Prostate gland (tissue), 2 donors: ENCODE results near the gene LYZL1. TPM values are rescaled to one million over a fixed set of nuclear protein-coding genes. Genes with fewer than 3 reads are reported as not detected.

Experiments
- DNase-seq: peaks from one replicate; pipeline ENCODE4 v3.0.0-alpha.2; 2019; ENCODE audit warnings: low spot score
- H3K27ac ChIP-seq, 2 donors: fragments of 200-600 bp; sonication (generic); 2 replicates each; pipeline ENCODE4 v1.5.1; 2017 to 2019
- H3K27me3 ChIP-seq: fragments of 200-600 bp; sonication (generic); replicated peaks from 2 replicates; pipeline ENCODE4 v1.5.1; 2019; ENCODE audit not compliant: insufficient read depth
- H3K36me3 ChIP-seq, 2 donors: fragments of 200-600 bp; sonication (generic); 1 replicate in 1 of 2; 2 replicates in 1 of 2; pipeline versions ENCODE4 v1.5.1 to v1.8.1; 2017 to 2019
- H3K4me1 ChIP-seq: fragments of 200-600 bp; sonication (generic); replicated peaks from 2 replicates; pipeline ENCODE4 v1.5.1; 2019
- H3K4me3 ChIP-seq, 2 donors: fragments of 200-600 bp; sonication (generic); 2 replicates each; pipeline ENCODE4 v1.5.1; 2017 to 2019
- H3K9me3 ChIP-seq: fragments of 200-600 bp; sonication (generic); 2 replicates; pipeline ENCODE4 v1.5.1; 2017
- POLR2A ChIP-seq: fragments of 450-650 bp; IDR thresholded peaks from one replicate; pipeline ENCODE4 v1.6.1; 2016; ENCODE audit warnings: antibody characterized with exemption, mild to moderate bottlenecking
- POLR2AphosphoS5 ChIP-seq: sonication (generic); formaldehyde crosslinking; IDR thresholded peaks from one replicate; pipeline ENCODE4 v1.6.1; 2017; ENCODE audit warnings: antibody characterized with exemption
- WGBS: methylation state at CpG from one replicate; pipeline ENCODE4 v1.1.5; 2018; 5-methylcytosine and 5-hydroxymethylcytosine counted together
- intact Hi-C: fragments of 100-400 bp; cut with DNase I; formaldehyde crosslinking; loops from one replicate; pipeline ENCODE4 v1.14.2; 2022
- total RNA-seq, 2 donors: library from RNA; depleted of rRNA; stranded (reverse); fragments of >200 nt; gene quantifications; one replicate each; pipeline ENCODE4 v1.1.0, GENCODE V29; 2016
- TF ChIP-seq, protein P1 (sequence below), 4 experiments: fragments of 200-600 bp in 2 of 4; fragments of 450-650 bp in 2 of 4; sonication (generic) in 2 of 4; IDR thresholded peaks; 1 replicate in 3 of 4; 2 replicates in 1 of 4; pipeline ENCODE4 v1.5.1; 2016 to 2019; ENCODE audit warnings: antibody characterized with exemption in 4 of 4, mild to moderate bottlenecking in 2 of 4, moderate library complexity in 2 of 4

Gene LYZL1
- total RNA-seq, 2 donors from 2014 or later: 9.5 TPM; not detected in 1

DNA sequence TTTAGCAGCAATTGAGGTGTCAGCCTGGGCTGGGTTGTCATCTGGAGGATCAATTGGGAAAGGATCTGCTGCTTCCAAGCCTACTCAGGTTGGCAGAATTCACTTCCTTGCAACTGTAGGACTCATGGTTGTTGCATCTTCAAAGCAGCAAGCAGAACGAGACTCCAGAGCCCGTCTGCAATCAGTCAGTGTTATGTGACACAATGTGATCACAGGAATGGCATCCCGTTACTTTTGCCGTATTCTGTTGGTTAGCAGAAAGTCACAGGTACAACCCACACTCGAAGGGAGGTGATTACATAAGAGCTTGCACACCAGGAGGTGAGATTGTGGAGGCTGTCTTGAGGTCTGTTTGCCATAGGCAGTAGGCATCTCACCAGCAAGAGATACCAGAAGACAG lies 15.4 kb upstream of the LYZL1 start:
- WGBS: 65% methylated on average over 5 of the region's 5 CpGs
- H3K9me3 ChIP-seq: no peaks in the 10 kb centered on the region
- TF ChIP-seq POLR2A: no peak
- TF ChIP-seq POLR2AphosphoS5: no peak
- TF ChIP-seq, protein P1, sequence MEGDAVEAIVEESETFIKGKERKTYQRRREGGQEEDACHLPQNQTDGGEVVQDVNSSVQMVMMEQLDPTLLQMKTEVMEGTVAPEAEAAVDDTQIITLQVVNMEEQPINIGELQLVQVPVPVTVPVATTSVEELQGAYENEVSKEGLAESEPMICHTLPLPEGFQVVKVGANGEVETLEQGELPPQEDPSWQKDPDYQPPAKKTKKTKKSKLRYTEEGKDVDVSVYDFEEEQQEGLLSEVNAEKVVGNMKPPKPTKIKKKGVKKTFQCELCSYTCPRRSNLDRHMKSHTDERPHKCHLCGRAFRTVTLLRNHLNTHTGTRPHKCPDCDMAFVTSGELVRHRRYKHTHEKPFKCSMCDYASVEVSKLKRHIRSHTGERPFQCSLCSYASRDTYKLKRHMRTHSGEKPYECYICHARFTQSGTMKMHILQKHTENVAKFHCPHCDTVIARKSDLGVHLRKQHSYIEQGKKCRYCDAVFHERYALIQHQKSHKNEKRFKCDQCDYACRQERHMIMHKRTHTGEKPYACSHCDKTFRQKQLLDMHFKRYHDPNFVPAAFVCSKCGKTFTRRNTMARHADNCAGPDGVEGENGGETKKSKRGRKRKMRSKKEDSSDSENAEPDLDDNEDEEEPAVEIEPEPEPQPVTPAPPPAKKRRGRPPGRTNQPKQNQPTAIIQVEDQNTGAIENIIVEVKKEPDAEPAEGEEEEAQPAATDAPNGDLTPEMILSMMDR (IDR thresholded peaks at IDR 0.05): no peak
- peaks cover 5% of the 10 kb centered on the region for H3K27me3 ChIP-seq
- no peak for DNase-seq
- H3K36me3 ChIP-seq: no peaks in the 10 kb centered on the region
- intact Hi-C loops: no loop called here
- H3K4me1 ChIP-seq: no peaks in the 10 kb centered on the region
- no peak overlapping the region for H3K27ac ChIP-seq
- H3K4me3 ChIP-seq: no peak overlapping the region

DNA sequence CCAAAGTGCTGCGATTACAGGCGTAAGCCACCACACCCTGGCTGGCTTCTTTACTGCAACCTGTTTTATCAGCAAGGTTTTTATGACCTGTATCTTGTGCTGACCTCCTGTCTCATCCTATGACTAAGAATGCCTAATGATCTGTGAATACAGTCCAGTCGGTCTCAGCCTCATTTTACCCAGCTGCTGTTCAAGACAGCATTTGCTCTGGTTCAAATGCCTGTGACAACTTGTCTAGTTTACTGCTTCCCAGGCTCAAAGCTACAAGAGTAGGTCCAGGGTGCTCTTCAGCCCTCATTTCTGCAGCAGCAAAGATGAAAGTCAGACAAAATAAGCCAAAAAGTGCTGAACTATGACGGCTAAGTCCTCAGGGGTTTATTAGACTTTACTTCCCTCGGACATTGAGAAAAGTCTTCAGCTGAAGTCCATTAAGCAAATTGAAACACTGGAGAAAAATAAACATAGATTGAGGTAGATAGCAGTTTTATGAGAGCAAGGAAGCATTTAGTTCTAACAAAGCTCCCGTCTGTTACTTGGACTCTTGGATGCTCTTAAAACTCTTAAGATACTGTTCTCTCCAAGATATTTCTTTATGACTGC lies 12.5 kb upstream of the LYZL1 start:
- no peak overlapping the region for H3K4me3 ChIP-seq
- 29% methylated on average over 6 of the region's 6 CpGs for WGBS
- H3K36me3 ChIP-seq: no peaks in the 10 kb centered on the region
- no peak overlapping the region for H3K27ac ChIP-seq
- peak; percentile 85 for TF ChIP-seq POLR2AphosphoS5
- no peak for TF ChIP-seq POLR2A
- no peak for DNase-seq
- peaks cover 5% of the 10 kb centered on the region for H3K27me3 ChIP-seq
- H3K4me1 ChIP-seq: no peaks in the 10 kb centered on the region
- intact Hi-C loops: no loop called here
- H3K9me3 ChIP-seq: no peaks in the 10 kb centered on the region

DNA sequence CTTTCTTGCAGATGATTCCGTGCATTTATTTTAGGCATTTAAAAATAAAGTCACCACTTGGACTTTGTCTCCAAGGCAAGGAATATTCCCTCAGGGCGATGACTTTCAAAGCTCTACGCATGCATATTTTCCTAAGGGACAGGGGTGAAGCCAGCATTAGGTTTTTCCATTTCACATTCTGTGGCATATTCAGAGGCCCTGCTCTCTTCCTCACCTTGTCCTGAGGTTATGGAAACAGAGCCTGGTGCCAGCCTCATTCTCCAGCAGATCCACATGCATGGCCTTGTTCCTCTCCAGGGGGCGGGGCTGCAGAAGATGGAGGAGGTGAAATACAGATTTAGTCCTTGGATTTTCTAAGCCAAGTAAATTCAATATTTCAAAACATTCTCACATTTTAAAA lies 11.6 kb upstream of the LYZL1 start:
- H3K27ac ChIP-seq: no peak overlapping the region
- no peaks in the 10 kb centered on the region for H3K4me1 ChIP-seq
- no peaks in the 10 kb centered on the region for H3K9me3 ChIP-seq
- intact Hi-C loops: no loop called here
- H3K4me3 ChIP-seq: no peak overlapping the region
- WGBS: 56% methylated on average over 4 of the region's 4 CpGs
- no peak for DNase-seq
- no peaks in the 10 kb centered on the region for H3K27me3 ChIP-seq
- H3K36me3 ChIP-seq: no peaks in the 10 kb centered on the region
- TF ChIP-seq POLR2A (no peak), POLR2AphosphoS5 (no peak)
- TF ChIP-seq, protein P1 (IDR thresholded peaks at IDR 0.05): no peak

DNA sequence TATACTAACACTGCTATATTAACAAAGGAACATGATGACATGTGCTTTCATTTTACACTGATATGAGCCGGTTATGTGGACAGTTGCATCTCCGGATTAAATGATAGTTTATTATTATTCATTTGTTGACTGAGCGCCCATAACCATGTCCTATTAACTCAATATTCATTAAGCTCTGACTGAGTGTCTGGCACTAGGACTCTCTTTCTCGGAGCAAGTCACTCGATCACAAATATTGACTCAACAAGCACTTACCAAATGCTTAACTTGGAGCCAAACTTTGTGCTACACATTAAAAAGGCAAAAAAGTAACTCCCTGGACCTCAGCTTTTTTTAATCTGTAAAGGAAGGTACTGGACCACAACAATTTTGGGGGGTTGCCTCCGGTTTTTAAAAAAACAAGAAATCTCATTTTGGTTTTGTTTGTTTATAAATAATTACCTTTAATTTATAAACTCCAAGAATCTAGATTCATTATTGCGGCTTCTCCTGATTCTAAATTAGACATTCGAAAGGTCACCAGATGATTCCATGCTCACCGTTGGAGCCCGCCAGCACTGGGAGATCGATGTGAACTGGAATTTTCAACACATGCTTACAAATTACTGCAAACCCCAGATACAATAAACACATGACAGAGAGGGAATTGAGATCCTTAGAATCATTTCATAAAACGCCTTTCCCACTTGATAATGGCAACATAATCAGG lies 8.9 kb upstream of the LYZL1 start:
- no peak for DNase-seq
- WGBS: 68% methylated on average over 12 of the region's 12 CpGs
- H3K4me3 ChIP-seq: no peak overlapping the region
- intact Hi-C loops: no loop called here
- H3K27ac ChIP-seq: no peak overlapping the region
- TF ChIP-seq, protein P1 (IDR thresholded peaks at IDR 0.05): no peak
- TF ChIP-seq POLR2A (no peak), POLR2AphosphoS5 (no peak)
- no peaks in the 10 kb centered on the region for H3K36me3 ChIP-seq
- peaks cover 2% of the 10 kb centered on the region for H3K27me3 ChIP-seq
- H3K4me1 ChIP-seq: no peaks in the 10 kb centered on the region
- H3K9me3 ChIP-seq: no peaks in the 10 kb centered on the region

DNA sequence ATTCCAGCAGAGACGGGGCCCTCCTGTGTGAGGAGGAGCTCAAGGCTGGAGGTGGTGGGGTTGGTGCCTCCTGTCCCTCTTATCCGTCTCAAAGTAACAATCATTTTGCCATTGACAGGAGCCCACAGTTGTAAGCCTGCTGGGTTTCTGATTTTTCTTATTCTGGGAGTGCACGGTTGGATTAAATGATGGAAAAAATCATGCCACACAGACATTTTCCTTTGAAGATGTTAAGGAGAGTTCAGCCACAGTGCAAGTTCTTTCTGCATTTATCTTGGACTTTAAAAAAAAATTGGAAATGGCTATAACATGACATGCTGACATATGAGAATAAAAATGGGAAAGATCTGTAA lies 8.4 kb upstream of the LYZL1 start:
- no peaks in the 10 kb centered on the region for H3K9me3 ChIP-seq
- no peak for DNase-seq
- H3K27me3 ChIP-seq: peaks cover 2% of the 10 kb centered on the region
- H3K4me1 ChIP-seq: no peaks in the 10 kb centered on the region
- no peaks in the 10 kb centered on the region for H3K36me3 ChIP-seq
- WGBS: 82% methylated on average over 3 of the region's 3 CpGs
- intact Hi-C loops: no loop called here
- H3K4me3 ChIP-seq: no peak overlapping the region
- TF ChIP-seq POLR2AphosphoS5 (no peak), POLR2A (no peak)
- TF ChIP-seq, protein P1 (IDR thresholded peaks at IDR 0.05): no peak
- no peak overlapping the region for H3K27ac ChIP-seq
